SH-SY5Y (cell line): ENCODE measurements around the gene CDH4.

Source experiments
- GATA2 ChIP-seq: IDR thresholded peaks from 2 replicates; pipeline ENCODE4 v1.6.1; 2011; ENCODE audit warnings: mild to moderate bottlenecking, low read depth, low read length
- GATA3 ChIP-seq: IDR thresholded peaks from 2 replicates; pipeline ENCODE4 v1.6.1; 2011; ENCODE audit warnings: low read depth, mild to moderate bottlenecking, low read length, moderate library complexity

CDH4 gene

GRCh38 chr20:61654726-61655125, 402.7 kb downstream of the CDH4 start:
- TF ChIP-seq GATA3 = no peak
- TF ChIP-seq GATA2 = no peak

- no peak for TF ChIP-seq GATA3
- TF ChIP-seq GATA2 = no peak
These were observed 403.5 kb downstream of the CDH4 start for GRCh38 chr20:61655591-61655990.

GRCh38 chr20:61656198-61656597, 404.1 kb downstream of the CDH4 start:
- TF ChIP-seq GATA2 = no peak
- TF ChIP-seq GATA3 = no peak

GRCh38 chr20:61657721-61658377, 405.8 kb downstream of the CDH4 start:
- TF ChIP-seq GATA2 (no peak), GATA3 (no peak)

- no peak for TF ChIP-seq GATA3
- no peak for TF ChIP-seq GATA2
These were observed 406.5 kb downstream of the CDH4 start for GRCh38 chr20:61658563-61658962.

- TF ChIP-seq GATA3 (no peak), GATA2 (no peak)
These were observed 407.4 kb downstream of the CDH4 start for GRCh38 chr20:61659246-61659993.

- TF ChIP-seq GATA2 = no peak
- TF ChIP-seq GATA3 = no peak
These were observed 407.9 kb downstream of the CDH4 start for GRCh38 chr20:61659994-61660346.

GRCh38 chr20:61660559-61660958, 408.5 kb downstream of the CDH4 start:
- TF ChIP-seq GATA2 = no peak
- TF ChIP-seq GATA3 = no peak

GRCh38 chr20:61661025-61661424, 409.0 kb downstream of the CDH4 start:
- TF ChIP-seq GATA2 = no peak

GRCh38 chr20:61661583-61661982, 409.5 kb downstream of the CDH4 start:
- TF ChIP-seq GATA2 (no peak), GATA3 (no peak)

GRCh38 chr20:61662226-61662967, 410.3 kb downstream of the CDH4 start:
- TF ChIP-seq GATA2 (no peak), GATA3 (no peak)

- TF ChIP-seq GATA2 (no peak), GATA3 (no peak)
These were observed 410.9 kb downstream of the CDH4 start for GRCh38 chr20:61662968-61663331.

GRCh38 chr20:61663521-61664425, 411.7 kb downstream of the CDH4 start:
- TF ChIP-seq GATA2 = no peak
- TF ChIP-seq GATA3 = no peak
